HCT116 (cell line): Measurements from ENCODE around the gene HPS3.

ENCODE experiments used
- EZH2phosphoT487 ChIP-seq: fragments of 200-600 bp; IDR thresholded peaks from 2 replicates; pipeline ENCODE4 v1.6.1; 2018; ENCODE audit warnings: antibody characterized with exemption, borderline replicate concordance
- ZFX ChIP-seq: fragments of 450-650 bp; IDR thresholded peaks from 2 replicates; pipeline ENCODE4 v1.6.1; 2017
- TF ChIP-seq, protein P1 (sequence below), 3 experiments: fragments of 200-600 bp in 1 of 3; sonication (generic) in 1 of 3; IDR thresholded peaks in 2 of 3; conservative IDR thresholded peaks in 1 of 3; 2 replicates each; pipeline ENCODE4 v1.5.1; 2012 to 2017; ENCODE audit warnings: low read depth in 2 of 3, low read length in 2 of 3, antibody characterized with exemption in 1 of 3, borderline replicate concordance in 1 of 3, control low read depth in 1 of 3, mild to moderate bottlenecking in 1 of 3, mixed read lengths in 1 of 3, mixed run types in 1 of 3, moderate library complexity in 1 of 3; ENCODE audit not compliant: insufficient read depth in 1 of 3

DNA sequence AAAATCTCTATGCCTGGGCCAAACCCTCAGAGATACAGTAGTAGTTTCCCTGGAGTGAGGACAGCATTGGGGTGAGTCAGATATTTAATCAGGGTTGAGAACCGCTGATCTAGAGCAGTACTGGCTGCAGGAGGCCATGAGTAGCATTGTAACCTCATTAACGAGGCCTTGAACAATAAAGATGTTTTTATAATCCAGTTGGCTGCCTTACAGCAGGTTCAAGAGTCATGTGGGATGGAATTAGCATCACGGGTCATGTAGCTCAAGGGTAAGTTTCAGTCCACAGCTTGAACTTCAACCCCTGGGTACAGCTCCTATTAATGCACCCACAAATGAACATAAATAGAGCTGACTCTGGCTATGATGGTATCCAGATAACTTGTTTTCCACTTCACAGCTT is 5.1 kb downstream of the HPS3 start:
- TF ChIP-seq ZFX: no peak
- TF ChIP-seq, protein P1, sequence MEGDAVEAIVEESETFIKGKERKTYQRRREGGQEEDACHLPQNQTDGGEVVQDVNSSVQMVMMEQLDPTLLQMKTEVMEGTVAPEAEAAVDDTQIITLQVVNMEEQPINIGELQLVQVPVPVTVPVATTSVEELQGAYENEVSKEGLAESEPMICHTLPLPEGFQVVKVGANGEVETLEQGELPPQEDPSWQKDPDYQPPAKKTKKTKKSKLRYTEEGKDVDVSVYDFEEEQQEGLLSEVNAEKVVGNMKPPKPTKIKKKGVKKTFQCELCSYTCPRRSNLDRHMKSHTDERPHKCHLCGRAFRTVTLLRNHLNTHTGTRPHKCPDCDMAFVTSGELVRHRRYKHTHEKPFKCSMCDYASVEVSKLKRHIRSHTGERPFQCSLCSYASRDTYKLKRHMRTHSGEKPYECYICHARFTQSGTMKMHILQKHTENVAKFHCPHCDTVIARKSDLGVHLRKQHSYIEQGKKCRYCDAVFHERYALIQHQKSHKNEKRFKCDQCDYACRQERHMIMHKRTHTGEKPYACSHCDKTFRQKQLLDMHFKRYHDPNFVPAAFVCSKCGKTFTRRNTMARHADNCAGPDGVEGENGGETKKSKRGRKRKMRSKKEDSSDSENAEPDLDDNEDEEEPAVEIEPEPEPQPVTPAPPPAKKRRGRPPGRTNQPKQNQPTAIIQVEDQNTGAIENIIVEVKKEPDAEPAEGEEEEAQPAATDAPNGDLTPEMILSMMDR (IDR thresholded peaks at IDR 0.05 in 2 of 3, conservative IDR thresholded peaks at IDR 0.05 in 1 of 3; ENCODE audit: borderline replicate concordance in 1 of 3, insufficient read depth in 1 of 3, low read depth in 2 of 3, low read length in 2 of 3): no peak
- TF ChIP-seq EZH2phosphoT487: no peak
